HFF-Myc (cell line): Measurements from ENCODE around the gene TRPC4AP.

Source experiments
- DNase-seq: peaks from one replicate; pipeline ENCODE4 v3.0.0-alpha.2; 2011; ENCODE audit warnings: low read depth; ENCODE audit errors: extremely low read depth
- H3K4me3 ChIP-seq: replicated peaks from 2 replicates; pipeline ENCODE4 v1.5.1; 2011; ENCODE audit warnings: low read depth, mild to moderate bottlenecking, control low read depth, low read length
- TF ChIP-seq, protein P1 (sequence below): IDR thresholded peaks from 2 replicates; pipeline ENCODE4 v1.5.1; 2012; ENCODE audit warnings: mild to moderate bottlenecking, low read depth, low read length, control low read depth; ENCODE audit errors: missing control alignments

The TRPC4AP gene

DNA sequence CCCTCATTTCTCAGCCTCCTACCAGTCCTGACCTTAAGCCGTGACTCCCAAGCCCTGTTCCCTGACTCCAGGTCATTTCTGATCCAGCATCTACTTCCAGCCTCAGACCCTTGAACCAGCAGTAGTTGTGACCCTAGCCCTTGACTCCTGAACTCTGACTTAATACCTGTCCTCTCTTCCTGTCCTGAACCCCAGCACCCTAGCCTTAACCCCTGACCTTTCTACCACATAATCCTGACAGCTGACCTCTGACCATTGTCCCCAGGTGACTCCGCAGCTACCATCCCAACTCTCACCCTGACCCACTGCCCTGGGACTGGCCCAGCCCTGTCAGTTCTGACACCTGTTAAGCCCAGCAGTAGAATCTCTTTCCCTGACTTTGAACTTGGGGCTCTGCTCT is 94.8 kb downstream of the TRPC4AP start:
- H3K4me3 ChIP-seq, result no peak overlapping the region
- DNase-seq, result no peak
- TF ChIP-seq, protein P1, sequence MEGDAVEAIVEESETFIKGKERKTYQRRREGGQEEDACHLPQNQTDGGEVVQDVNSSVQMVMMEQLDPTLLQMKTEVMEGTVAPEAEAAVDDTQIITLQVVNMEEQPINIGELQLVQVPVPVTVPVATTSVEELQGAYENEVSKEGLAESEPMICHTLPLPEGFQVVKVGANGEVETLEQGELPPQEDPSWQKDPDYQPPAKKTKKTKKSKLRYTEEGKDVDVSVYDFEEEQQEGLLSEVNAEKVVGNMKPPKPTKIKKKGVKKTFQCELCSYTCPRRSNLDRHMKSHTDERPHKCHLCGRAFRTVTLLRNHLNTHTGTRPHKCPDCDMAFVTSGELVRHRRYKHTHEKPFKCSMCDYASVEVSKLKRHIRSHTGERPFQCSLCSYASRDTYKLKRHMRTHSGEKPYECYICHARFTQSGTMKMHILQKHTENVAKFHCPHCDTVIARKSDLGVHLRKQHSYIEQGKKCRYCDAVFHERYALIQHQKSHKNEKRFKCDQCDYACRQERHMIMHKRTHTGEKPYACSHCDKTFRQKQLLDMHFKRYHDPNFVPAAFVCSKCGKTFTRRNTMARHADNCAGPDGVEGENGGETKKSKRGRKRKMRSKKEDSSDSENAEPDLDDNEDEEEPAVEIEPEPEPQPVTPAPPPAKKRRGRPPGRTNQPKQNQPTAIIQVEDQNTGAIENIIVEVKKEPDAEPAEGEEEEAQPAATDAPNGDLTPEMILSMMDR, result no peak

DNA sequence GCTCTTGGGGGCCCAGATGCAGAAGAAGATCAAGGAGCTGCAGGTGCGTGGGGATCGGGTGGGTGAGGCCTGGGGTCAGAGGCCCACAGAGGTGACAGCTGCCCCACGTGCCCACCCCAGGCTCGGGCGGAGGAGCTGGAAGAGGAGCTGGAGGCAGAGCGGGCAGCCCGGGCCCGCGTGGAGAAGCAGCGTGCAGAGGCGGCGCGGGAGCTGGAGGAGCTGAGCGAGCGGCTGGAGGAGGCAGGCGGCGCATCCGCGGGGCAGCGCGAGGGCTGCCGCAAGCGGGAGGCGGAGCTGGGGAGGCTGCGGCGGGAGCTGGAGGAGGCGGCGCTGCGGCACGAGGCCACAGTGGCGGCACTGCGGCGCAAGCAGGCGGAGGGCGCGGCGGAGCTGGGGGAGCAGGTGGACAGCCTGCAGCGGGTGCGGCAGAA is 95.5 kb downstream of the TRPC4AP start:
- TF ChIP-seq, protein P1, result no peak
- DNase-seq, result no peak
- H3K4me3 ChIP-seq, result no peak overlapping the region

DNA sequence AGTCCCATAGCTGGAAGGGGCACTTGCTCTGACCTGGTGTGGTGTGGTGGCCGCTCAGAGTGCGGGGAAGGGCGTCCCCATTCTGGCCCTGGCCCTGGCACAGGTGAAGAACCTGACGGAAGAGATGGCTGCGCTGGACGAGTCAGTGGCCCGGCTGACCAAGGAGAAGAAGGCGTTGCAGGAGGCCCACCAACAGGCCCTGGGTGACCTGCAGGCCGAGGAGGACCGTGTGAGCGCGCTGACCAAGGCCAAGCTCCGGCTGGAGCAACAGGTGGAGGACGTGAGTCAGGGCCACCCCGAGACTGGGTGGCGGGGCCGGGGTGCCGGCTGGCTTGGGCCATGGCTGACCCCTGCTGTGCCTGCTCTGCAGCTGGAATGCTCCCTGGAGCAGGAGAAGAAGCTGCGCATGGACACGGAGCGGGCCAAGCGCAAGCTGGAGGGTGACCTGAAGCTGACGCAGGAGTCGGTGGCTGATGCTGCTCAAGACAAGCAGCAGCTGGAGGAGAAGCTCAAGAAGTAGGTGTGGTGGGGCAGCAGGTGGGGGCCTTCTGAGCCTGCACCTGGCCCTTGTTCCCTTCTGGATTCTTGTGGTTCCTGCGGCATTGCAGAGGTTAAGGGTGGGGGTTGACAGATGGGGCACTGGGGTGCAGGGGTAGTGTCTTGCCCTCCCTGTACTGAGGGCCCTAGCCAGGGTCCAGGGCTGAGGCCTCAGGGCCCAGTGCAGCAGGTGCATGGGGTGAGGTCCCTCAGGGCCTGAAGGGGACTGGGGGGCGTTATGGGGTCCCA is 96.2 kb downstream of the TRPC4AP start:
- TF ChIP-seq, protein P1, result no peak
- no peak for DNase-seq
- no peak overlapping the region for H3K4me3 ChIP-seq

DNA sequence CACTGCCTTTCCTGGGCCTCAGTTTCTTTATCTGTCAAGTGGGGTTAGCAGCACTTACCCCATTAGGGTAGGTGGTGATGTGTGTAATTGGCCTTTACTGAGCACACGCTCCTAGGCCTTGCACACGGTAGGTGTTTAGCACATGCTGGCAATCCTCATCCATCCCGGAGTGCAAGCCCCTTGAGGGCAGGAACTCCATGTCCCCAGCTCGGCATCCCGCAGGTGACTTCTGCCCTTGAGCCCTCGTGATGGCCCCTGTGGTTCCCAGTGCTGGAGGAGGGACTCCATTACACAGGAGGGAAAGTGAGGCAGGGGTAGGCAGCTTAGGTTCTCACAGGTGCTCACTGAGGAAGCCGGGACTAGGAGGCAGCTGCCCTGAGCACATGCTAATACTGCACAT is 96.9 kb downstream of the TRPC4AP start:
- TF ChIP-seq, protein P1, result no peak
- no peak for DNase-seq
- H3K4me3 ChIP-seq, result no peak overlapping the region

DNA sequence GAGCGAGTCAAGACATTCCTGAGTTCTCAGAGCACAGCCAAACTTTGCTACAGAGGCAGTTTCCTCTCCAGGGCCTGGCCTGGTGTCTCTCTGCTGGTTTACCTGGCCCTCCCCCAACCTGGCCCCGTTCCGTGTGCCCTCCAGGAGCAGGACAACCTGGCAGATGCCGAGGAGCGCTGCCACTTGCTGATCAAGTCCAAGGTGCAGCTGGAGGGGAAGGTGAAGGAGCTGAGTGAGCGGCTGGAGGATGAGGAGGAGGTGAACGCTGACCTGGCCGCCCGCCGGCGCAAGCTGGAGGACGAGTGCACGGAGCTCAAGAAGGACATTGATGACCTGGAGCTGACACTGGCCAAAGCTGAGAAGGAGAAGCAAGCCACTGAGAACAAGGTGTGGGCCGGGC is 97.4 kb downstream of the TRPC4AP start:
- TF ChIP-seq, protein P1, result no peak
- DNase-seq, result no peak
- no peak overlapping the region for H3K4me3 ChIP-seq

DNA sequence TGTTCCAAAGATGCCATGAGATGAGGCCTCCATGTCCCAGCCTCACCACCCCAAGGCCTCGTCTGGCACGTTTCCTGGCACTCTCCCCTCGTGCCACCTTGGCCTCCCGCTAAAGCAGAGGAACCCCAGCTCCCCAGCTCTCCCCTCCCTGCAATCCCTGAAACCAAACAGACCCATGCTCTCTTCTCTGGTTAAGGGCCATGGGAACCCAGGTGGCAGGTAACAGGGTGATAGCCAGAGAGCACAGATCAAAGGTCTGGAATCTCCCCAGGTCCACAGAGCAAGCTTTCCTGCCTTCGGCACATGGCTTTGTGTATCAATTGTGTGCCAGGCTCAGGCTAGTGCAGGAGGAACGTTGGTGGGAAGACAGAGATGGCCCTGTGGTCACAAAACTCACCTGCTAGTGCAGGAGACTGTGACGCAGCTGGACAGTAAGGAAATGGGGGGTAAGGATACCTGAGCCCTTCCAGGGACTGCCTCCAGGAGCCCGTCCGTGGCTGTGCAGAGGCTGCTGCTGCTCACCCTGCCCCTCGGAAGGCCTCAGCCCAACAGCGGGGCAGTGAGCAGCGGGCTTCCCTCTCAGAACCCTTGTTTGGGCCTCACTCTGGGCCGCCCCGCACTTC is 98.0 kb downstream of the TRPC4AP start:
- no peak overlapping the region for H3K4me3 ChIP-seq
- TF ChIP-seq, protein P1, result no peak
- no peak for DNase-seq
